Subcutaneous abdominal adipose tissue (tissue), 5 donors: ENCODE results near the gene ZNF737.
"Not testable (repeated sequence)": the region's sequence is repeated elsewhere in the genome, so short reads cannot be mapped to it uniquely, and the experiment has no call there.

Experiments
- H3K27ac ChIP-seq: one replicate; pipeline ENCODE4 v1.7.0; 2013; ENCODE audit warnings: low read depth, mild to moderate bottlenecking, inconsistent platforms, low read length, moderate library complexity
- H3K27me3 ChIP-seq, 5 donors: one replicate each; pipeline ENCODE4 v1.7.0; 2013; ENCODE audit warnings: low read length in 5 of 5, inconsistent platforms in 1 of 5; ENCODE audit not compliant: control insufficient read depth in 5 of 5, insufficient read depth in 4 of 5
- H3K36me3 ChIP-seq, 5 donors: one replicate each; pipeline ENCODE4 v1.7.0; 2013; ENCODE audit warnings: low read length in 5 of 5; ENCODE audit not compliant: control insufficient read depth in 5 of 5, insufficient read depth in 5 of 5
- H3K4me1 ChIP-seq, 5 donors: one replicate each; pipeline ENCODE4 v1.7.0; 2013; ENCODE audit warnings: low read length in 5 of 5, mild to moderate bottlenecking in 3 of 5, moderate library complexity in 1 of 5; ENCODE audit not compliant: control insufficient read depth in 5 of 5, insufficient read depth in 5 of 5
- H3K4me3 ChIP-seq, 5 donors: one replicate each; pipeline ENCODE4 v1.7.0; 2013; ENCODE audit warnings: low read length in 5 of 5, low read depth in 1 of 5
- H3K9ac ChIP-seq, 5 donors: one replicate each; pipeline ENCODE4 v1.7.0; 2013; ENCODE audit warnings: low read length in 5 of 5, mild to moderate bottlenecking in 4 of 5, moderate library complexity in 3 of 5
- H3K9me3 ChIP-seq, 5 donors: one replicate each; pipeline ENCODE4 v1.7.0; 2013; ENCODE audit warnings: low read length in 5 of 5; ENCODE audit not compliant: control insufficient read depth in 5 of 5
- donor health status: healthy.
- donor health status: healthy.
- donor health status: healthy.
- donor health status: healthy.
- donor health status: healthy.

The ZNF737 gene

DNA sequence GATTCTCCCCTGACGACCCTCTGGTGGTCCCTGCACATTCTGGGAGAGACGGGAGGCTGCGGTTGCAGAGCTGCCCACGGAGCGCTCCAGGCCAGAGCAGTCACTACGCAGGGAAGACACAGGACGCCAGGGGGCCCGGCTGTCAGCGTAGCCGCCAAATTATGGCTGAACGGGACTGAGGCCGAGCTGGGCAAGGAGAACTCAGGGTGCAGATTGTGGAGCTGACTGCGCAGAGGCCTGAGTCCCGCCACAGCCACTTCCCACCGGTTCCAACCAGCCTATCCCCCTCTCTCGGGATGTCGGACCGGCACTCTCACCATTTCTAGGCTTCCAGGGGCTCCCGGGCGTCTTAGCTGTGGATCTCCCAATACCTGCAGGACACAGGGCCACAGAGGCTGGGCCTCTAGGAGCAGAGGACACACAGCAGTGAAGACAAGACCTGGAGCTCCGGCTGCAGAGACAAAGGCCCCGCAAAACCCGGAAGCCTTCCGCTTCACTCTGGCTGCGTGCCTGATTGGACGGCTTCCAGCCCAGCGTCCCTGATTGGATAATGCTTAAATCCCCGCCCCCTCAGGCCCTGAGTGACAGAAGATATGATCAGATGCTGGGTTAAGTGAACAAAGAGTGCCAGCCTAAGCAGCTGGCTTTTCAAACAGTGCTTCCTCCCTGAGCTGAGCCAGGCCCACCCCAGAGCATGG, at the start of gene ZNF737:
ZNF737 (minus strand) TSS at position 461 of the 698 bp plus-strand sequence; CDS start at position 320, 141 bp downstream.
- Histone ChIP-seq H3K27me3 (no peaks in the 10 kb centered on the region), H3K4me1 (peaks cover 0 to 18% (median 7%) of the 10 kb centered on the region in 5 donors), H3K9me3 (peaks cover 0 to 24% (median 2%) of the 10 kb centered on the region in 5 donors), H3K27ac (peak within 1 kb of the TSS; percentile 72), H3K36me3 (peaks cover 0 to 12% (median 7%) of the 10 kb centered on the region in 5 donors), H3K4me3 (peak within 1 kb of the TSS; percentile 83 to 91 (median 90)), H3K9ac (peak within 1 kb of the TSS; percentile 77 to 89 (median 81))

DNA sequence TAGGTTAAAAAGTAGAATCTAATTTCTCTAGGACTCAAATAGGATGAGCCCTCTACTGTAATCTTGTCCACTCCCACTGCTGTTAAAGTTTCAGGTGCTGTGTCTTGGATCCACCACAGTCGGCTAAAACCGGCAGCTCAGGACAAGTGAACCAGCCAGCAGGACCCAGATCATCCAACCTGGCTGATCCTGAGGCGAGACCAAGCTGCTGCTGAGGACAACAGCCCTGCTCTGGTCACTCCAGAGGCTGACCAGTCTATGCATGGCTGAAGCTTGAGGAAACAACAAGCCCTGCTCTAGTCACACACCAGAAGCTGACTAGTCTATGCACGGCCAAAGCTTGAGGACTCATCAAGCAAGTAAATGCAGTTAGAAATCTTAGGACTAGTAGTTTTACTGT, 49.4 kb upstream of the ZNF737 start:
- H3K27me3 ChIP-seq, H3K27ac ChIP-seq, H3K4me1 ChIP-seq, H3K36me3 ChIP-seq, H3K9ac ChIP-seq: not testable (repeated sequence)
- H3K4me3 ChIP-seq, result peak overlapping the region in 2 of 5 donors; percentile 9 to 24
- H3K9me3 ChIP-seq, result peaks cover 16 to 79% (median 65%) of the 10 kb centered on the region in 5 donors

DNA sequence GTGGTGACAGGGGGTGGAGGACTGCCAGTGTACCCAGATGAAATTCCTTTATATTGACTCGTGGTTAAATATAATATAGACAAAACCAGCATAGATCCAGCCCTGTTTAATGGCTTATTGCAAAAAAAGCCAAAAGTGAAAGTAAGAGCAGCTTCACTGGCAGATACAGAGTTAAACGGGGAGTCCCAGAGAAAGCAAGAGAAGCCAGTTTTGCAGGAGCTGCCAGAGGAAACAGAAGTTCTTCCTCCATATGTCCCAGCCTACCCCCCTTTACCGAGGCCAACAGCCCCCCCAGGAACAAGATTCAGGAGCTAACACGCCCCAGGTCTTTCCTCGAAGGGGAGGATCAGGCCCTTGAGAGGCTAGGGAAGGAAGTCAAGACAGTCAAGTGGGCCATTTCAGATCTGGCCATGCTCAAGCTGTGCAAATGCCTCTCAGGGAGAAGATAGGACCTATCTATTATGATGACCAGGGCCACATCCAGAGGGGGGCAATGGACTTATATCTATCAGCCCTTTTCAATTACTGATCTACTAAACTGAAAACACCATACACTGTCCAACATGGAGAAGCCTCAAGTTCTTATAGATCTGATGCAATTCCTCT, 47.2 kb upstream of the ZNF737 start:
- H3K27ac ChIP-seq, result no peak overlapping the region
- H3K36me3 ChIP-seq, result peaks cover 0 to 4% (median 0%) of the 10 kb centered on the region in 5 donors
- peaks cover 0 to 4% (median 0%) of the 10 kb centered on the region in 5 donors for H3K4me1 ChIP-seq
- H3K4me3 ChIP-seq, result peak overlapping the region in 4 of 5 donors; percentile 30 to 46 (median 37)
- H3K9ac ChIP-seq, result no peak overlapping the region
- H3K9me3 ChIP-seq, result peaks cover 10 to 79% (median 67%) of the 10 kb centered on the region in 5 donors
- H3K27me3 ChIP-seq, result no peaks in the 10 kb centered on the region

DNA sequence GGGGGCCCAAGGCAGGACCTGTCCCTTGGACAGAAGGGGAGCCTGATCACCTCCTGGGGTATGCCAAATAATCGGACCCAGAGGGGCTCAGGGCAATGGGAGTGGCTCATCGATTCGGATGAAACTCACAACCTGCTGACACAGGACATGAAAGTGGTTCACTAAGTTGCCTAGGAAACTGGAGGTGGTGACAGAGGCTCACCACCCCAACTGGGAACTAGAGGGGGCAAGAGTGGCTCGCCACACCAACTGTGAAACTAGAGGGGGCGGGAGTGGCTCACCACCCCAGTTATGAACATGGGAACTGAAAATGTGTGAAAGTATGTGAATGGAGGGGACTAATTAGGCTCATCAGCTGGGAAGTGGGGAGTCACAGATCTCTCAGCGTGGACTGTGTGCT, 46.3 kb upstream of the ZNF737 start:
- peaks cover 7 to 72% (median 61%) of the 10 kb centered on the region in 5 donors for H3K9me3 ChIP-seq

DNA sequence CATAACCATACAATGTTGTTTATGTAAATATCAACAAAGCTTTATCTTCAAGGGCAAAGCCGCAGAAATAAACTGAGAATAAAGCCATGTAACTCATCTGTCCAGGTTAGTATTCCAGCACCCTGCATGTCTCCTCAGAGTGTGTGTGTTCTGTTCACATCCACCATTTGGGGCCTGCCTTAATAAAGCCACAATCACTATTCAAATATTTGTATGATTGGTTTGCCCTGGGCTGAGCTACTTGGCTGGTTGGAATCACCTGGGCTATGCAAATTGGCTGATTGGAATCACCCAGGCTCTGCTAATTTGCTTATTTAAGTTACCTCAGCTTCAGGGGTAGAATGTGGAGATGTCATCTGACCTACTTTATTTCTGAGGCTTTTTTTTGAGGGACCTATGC, 42.4 kb upstream of the ZNF737 start:
- no peaks in the 10 kb centered on the region for H3K27me3 ChIP-seq
- H3K9me3 ChIP-seq, result peaks cover 12 to 53% (median 37%) of the 10 kb centered on the region in 5 donors

More for the DNA sequence above, 46.3 kb upstream of the ZNF737 start:
- Histone ChIP-seq H3K27me3 (no peaks in the 10 kb centered on the region), H3K27ac (no peak overlapping the region), H3K4me1 (peaks cover 0 to 4% (median 0%) of the 10 kb centered on the region in 5 donors), H3K9ac (no peak overlapping the region), H3K36me3 (peaks cover 0 to 4% (median 0%) of the 10 kb centered on the region in 5 donors), H3K4me3 (peak overlapping the region in 4 of 5 donors; percentile 6 to 42 (median 24))

DNA sequence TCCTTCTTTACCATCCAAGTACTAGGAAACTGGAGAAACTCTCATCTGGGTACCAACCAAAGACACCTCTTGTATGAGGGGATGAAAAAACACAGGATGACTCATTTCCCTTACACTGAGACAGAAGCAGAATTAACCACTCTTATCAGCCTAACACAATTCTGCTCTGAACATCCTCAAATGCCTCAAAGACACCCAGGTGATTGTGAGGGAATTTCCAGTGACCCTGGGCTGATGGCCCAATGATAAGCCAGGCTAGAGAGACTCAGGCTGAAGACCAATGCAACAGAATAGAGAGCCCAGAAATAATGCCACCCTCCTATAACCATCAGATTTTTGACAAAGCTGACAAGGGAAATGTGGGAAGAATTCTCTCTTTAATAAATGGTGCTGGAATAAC, 7.0 kb downstream of the ZNF737 start:
- peaks cover 12 to 37% (median 35%) of the 10 kb centered on the region in 5 donors for H3K9me3 ChIP-seq

More for the DNA sequence above, 42.4 kb upstream of the ZNF737 start:
- Histone ChIP-seq H3K27ac (no peak overlapping the region), H3K9ac (no peak overlapping the region), H3K4me1 (peaks cover 0 to 4% (median 0%) of the 10 kb centered on the region in 5 donors), H3K4me3 (no peak overlapping the region), H3K36me3 (peaks cover 0 to 4% (median 0%) of the 10 kb centered on the region in 5 donors)

DNA sequence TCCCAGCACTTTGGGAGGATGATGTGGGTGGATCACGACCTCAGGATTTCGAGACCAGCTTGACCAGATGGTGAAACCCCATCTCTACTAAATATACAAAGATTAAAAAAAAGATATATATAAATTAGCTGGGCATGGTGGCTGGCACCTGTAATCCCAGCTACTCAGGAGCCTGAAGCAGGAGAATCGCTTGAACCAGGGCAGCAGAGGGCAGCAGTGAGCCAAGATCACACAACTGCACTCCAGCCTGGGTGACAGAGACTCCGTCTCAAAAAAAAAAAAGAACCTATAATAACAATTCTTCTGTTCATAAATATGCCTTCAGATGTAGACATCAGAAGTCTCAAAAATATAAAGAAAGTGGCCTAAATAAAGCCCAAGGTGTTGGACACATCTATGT, 7.6 kb downstream of the ZNF737 start:
- Histone ChIP-seq H3K27ac (no peak overlapping the region), H3K4me3 (no peak overlapping the region), H3K9me3 (peaks cover 12 to 41% (median 39%) of the 10 kb centered on the region in 5 donors), H3K9ac (no peak overlapping the region), H3K36me3 (peaks cover 10 to 21% (median 18%) of the 10 kb centered on the region in 5 donors), H3K4me1 (peaks cover 0 to 6% (median 0%) of the 10 kb centered on the region in 5 donors), H3K27me3 (no peaks in the 10 kb centered on the region)

More for the DNA sequence above, 7.0 kb downstream of the ZNF737 start:
- Histone ChIP-seq H3K4me1 (peaks cover 0 to 6% (median 0%) of the 10 kb centered on the region in 5 donors), H3K27ac (no peak overlapping the region), H3K9ac (no peak overlapping the region), H3K4me3 (peak overlapping the region in 1 of 5 donors; percentile 49), H3K36me3 (peaks cover 7 to 21% (median 14%) of the 10 kb centered on the region in 5 donors), H3K27me3 (no peaks in the 10 kb centered on the region)

DNA sequence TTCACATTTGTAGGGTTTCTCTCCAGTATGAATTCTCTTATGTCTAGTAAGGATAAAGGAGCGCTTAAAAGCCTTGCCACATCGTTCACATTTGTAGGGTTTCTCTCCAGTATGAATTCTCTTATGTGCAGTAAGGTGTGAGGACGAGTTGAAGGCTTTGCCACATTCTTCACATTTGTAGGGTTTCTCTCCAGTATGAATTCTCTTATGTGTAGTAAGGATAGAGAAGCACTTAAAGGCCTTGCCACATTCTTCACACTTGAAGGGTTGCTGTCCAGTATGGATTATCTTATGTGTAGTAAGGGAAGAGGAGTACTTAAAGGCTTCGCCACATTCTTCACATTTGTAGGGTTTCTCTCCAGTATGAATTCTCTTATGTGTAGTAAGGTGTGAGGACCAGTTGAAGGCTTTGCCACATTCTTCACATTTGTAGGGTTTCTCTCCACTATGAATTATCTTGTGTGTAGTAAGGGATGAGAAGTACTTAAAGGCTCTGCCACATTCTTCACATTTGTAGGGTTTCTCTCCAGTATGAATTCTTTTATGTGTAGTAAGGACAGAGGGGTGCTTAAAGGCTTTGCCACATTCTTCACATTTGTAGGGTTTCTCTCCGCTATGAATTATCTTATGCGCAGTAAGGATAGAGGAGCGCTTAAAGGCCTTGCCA, 20.8 kb downstream of the ZNF737 start:
- not testable (repeated sequence) for H3K27me3 ChIP-seq, H3K27ac ChIP-seq, H3K4me1 ChIP-seq, H3K9ac ChIP-seq
- H3K9me3 ChIP-seq, result peaks cover 73 to 96% (median 90%) of the 10 kb centered on the region in 5 donors
- H3K4me3 ChIP-seq, result peak overlapping the region; percentile 34 to 60 (median 53)
- H3K36me3 ChIP-seq, result peaks cover 44 to 54% (median 53%) of the 10 kb centered on the region in 5 donors

DNA sequence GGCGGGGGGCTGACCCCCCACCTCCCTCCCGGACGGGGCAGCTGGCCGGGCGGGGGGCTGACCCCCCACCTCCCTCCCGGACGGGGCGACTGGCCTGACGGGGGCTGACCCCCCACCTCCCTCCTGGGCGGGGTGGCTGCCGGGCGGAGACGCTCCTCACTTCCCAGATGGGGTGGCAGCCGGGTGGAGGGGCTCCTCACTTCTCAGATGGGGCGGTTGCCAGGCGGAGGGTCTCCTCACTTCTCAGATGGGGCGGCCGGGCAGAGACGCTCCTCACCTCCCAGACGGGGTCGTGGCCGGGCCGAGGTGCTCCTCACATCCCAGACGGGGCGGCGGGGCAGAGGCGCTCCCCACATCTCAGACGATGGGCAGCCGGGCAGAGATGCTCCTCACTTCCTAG, 35.3 kb downstream of the ZNF737 start:
- not testable (repeated sequence) for H3K9ac ChIP-seq, H3K27ac ChIP-seq, H3K27me3 ChIP-seq, H3K4me3 ChIP-seq, H3K4me1 ChIP-seq
- H3K9me3 ChIP-seq, result peaks cover 11 to 51% (median 41%) of the 10 kb centered on the region in 5 donors
- peaks cover 0 to 12% (median 4%) of the 10 kb centered on the region in 5 donors for H3K36me3 ChIP-seq
